ENCODE measurements around the gene CDKAL1. TPM values are rescaled to one million over a fixed set of nuclear protein-coding genes. Genes with fewer than 3 reads are reported as not detected.

CDKAL1 gene
- total and polyA plus RNA-seq, 2 donors from 2014 or later: 4.6 to 20.2 TPM

GRCh38 chr6:21048047-21048446 lies 513.8 kb downstream of the CDKAL1 start:
- Histone ChIP-seq H3K27me3 (ENCODE audit: control insufficient read depth, insufficient read depth, low read length) (no peaks in the 10 kb centered on the region), H3K9me3 (ENCODE audit: control insufficient read depth in 2 of 3, insufficient read depth in 1 of 3, low read length in 3 of 3) (no peaks in the 10 kb centered on the region), H3K4me3 (ENCODE audit: low read length in 3 of 3) (no peak overlapping the region), H3K4me1 (ENCODE audit: control insufficient read depth in 2 of 3, insufficient read depth in 2 of 3, low read depth in 1 of 3, low read length in 3 of 3) (peaks cover 7 to 15% (median 10%) of the 10 kb centered on the region in 3 donors), H3K27ac (ENCODE audit: low read depth in 2 of 2, low read length in 2 of 2) (no peak overlapping the region), H3K36me3 (ENCODE audit: control insufficient read depth in 2 of 3, insufficient read depth in 3 of 3, low read length in 3 of 3) (no peaks in the 10 kb centered on the region), H3K9ac (ENCODE audit: low read length in 3 of 3) (no peak overlapping the region)
- no peak for TF ChIP-seq CTCF (IDR thresholded peaks at IDR 0.05; ENCODE audit: borderline replicate concordance, extremely low read depth, insufficient read depth)
- FAIRE-seq: no peak
- intact Hi-C loops (cut with DNase I): no loop called here
- no peak for DNase-seq

GRCh38 chr6:21049148-21049547 lies 514.9 kb downstream of the CDKAL1 start:
- Histone ChIP-seq H3K9me3 (ENCODE audit: control insufficient read depth in 2 of 3, insufficient read depth in 1 of 3, low read length in 3 of 3) (no peaks in the 10 kb centered on the region), H3K4me1 (ENCODE audit: control insufficient read depth in 2 of 3, insufficient read depth in 2 of 3, low read depth in 1 of 3, low read length in 3 of 3) (peaks cover 7 to 15% (median 10%) of the 10 kb centered on the region in 3 donors), H3K4me3 (ENCODE audit: low read length in 3 of 3) (no peak overlapping the region), H3K36me3 (ENCODE audit: control insufficient read depth in 2 of 3, insufficient read depth in 3 of 3, low read length in 3 of 3) (no peaks in the 10 kb centered on the region), H3K27me3 (ENCODE audit: control insufficient read depth, insufficient read depth, low read length) (no peaks in the 10 kb centered on the region), H3K27ac (ENCODE audit: low read depth in 2 of 2, low read length in 2 of 2) (no peak overlapping the region), H3K9ac (ENCODE audit: low read length in 3 of 3) (no peak overlapping the region)
- intact Hi-C loops (cut with DNase I): no loop called here
- no peak for TF ChIP-seq CTCF (IDR thresholded peaks at IDR 0.05; ENCODE audit: borderline replicate concordance, extremely low read depth, insufficient read depth)
- DNase-seq (no peak), FAIRE-seq (no peak)

GRCh38 chr6:21049572-21049971 lies 515.3 kb downstream of the CDKAL1 start:
- no peak for FAIRE-seq
- Histone ChIP-seq H3K27me3 (ENCODE audit: control insufficient read depth, insufficient read depth, low read length) (no peaks in the 10 kb centered on the region), H3K4me1 (ENCODE audit: control insufficient read depth in 2 of 3, insufficient read depth in 2 of 3, low read depth in 1 of 3, low read length in 3 of 3) (peaks cover 7 to 15% (median 10%) of the 10 kb centered on the region in 3 donors), H3K9ac (ENCODE audit: low read length in 3 of 3) (no peak overlapping the region), H3K9me3 (ENCODE audit: control insufficient read depth in 2 of 3, insufficient read depth in 1 of 3, low read length in 3 of 3) (no peaks in the 10 kb centered on the region), H3K27ac (ENCODE audit: low read depth in 2 of 2, low read length in 2 of 2) (no peak overlapping the region), H3K36me3 (ENCODE audit: control insufficient read depth in 2 of 3, insufficient read depth in 3 of 3, low read length in 3 of 3) (no peaks in the 10 kb centered on the region), H3K4me3 (ENCODE audit: low read length in 3 of 3) (no peak overlapping the region)
- TF ChIP-seq CTCF (IDR thresholded peaks at IDR 0.05; ENCODE audit: borderline replicate concordance, extremely low read depth, insufficient read depth): no peak
- DNase-seq: no peak
- intact Hi-C loops (cut with DNase I): no loop called here

GRCh38 chr6:21050935-21051334 lies 516.7 kb downstream of the CDKAL1 start:
- Histone ChIP-seq H3K4me3 (ENCODE audit: low read length in 3 of 3) (no peak overlapping the region), H3K27me3 (ENCODE audit: control insufficient read depth, insufficient read depth, low read length) (no peaks in the 10 kb centered on the region), H3K9ac (ENCODE audit: low read length in 3 of 3) (no peak overlapping the region), H3K27ac (ENCODE audit: low read depth in 2 of 2, low read length in 2 of 2) (no peak overlapping the region), H3K9me3 (ENCODE audit: control insufficient read depth in 2 of 3, insufficient read depth in 1 of 3, low read length in 3 of 3) (no peaks in the 10 kb centered on the region), H3K4me1 (ENCODE audit: control insufficient read depth in 2 of 3, insufficient read depth in 2 of 3, low read depth in 1 of 3, low read length in 3 of 3) (peaks cover 3 to 6% (median 6%) of the 10 kb centered on the region in 3 donors), H3K36me3 (ENCODE audit: control insufficient read depth in 2 of 3, insufficient read depth in 3 of 3, low read length in 3 of 3) (no peaks in the 10 kb centered on the region)
- FAIRE-seq (no peak), DNase-seq (peak in 2 of 5 donors; percentile 41 to 42)
- intact Hi-C loops (cut with DNase I): no loop called here
- no peak for TF ChIP-seq CTCF (IDR thresholded peaks at IDR 0.05; ENCODE audit: borderline replicate concordance, extremely low read depth, insufficient read depth)

Data from kidney (tissue), 14 donors.